Kidney (tissue), 14 donors: ENCODE data around the gene FNDC7. TPM values are rescaled to one million over a fixed set of nuclear protein-coding genes. Genes with fewer than 3 reads are reported as not detected.

Experiments used
- DNase-seq, 5 donors: peaks; one replicate each; pipeline ENCODE4 v3.0.0-alpha.2; 2013 to 2020
- FAIRE-seq: peaks from 2 replicates; lab custom pipeline; 2012; peaks lifted over from hg19 to GRCh38; lab: Jason Lieb, UNC
- H3K27ac ChIP-seq, 2 donors: one replicate each; pipeline ENCODE4 v1.7.0; 2013; ENCODE audit warnings: low read depth in 2 of 2, low read length in 2 of 2, inconsistent platforms in 1 of 2
- H3K27me3 ChIP-seq: one replicate; pipeline ENCODE4 v1.7.1; 2013; ENCODE audit warnings: low read length, inconsistent platforms; ENCODE audit not compliant: control insufficient read depth, insufficient read depth
- H3K36me3 ChIP-seq, 3 donors: one replicate each; pipeline versions ENCODE4 v1.7.0 to v1.7.1; 2013; ENCODE audit warnings: low read length in 3 of 3, control low read depth in 1 of 3, inconsistent platforms in 1 of 3; ENCODE audit not compliant: insufficient read depth in 3 of 3, control insufficient read depth in 2 of 3
- H3K4me1 ChIP-seq, 3 donors: one replicate each; pipeline versions ENCODE4 v1.7.0 to v1.7.1; 2013; ENCODE audit warnings: low read length in 3 of 3, inconsistent platforms in 1 of 3, low read depth in 1 of 3; ENCODE audit not compliant: control insufficient read depth in 2 of 3, insufficient read depth in 2 of 3
- H3K4me3 ChIP-seq, 3 donors: one replicate each; pipeline versions ENCODE4 v1.7.0 to v1.8.1; 2013; ENCODE audit warnings: low read length in 3 of 3, control low read depth in 1 of 3, inconsistent platforms in 1 of 3
- H3K9ac ChIP-seq, 3 donors: one replicate each; pipeline versions ENCODE4 v1.7.0 to v1.7.1; 2013; ENCODE audit warnings: low read length in 3 of 3, control low read depth in 1 of 3, inconsistent platforms in 1 of 3
- H3K9me3 ChIP-seq, 3 donors: one replicate each; pipeline versions ENCODE4 v1.7.0 to v1.7.1; 2013; ENCODE audit warnings: low read length in 3 of 3, control low read depth in 1 of 3, inconsistent platforms in 1 of 3; ENCODE audit not compliant: control insufficient read depth in 2 of 3, insufficient read depth in 1 of 3
- CTCF ChIP-seq: IDR thresholded peaks from 3 replicates; pipeline ENCODE4 v1.5.1; 2012; ENCODE audit warnings: mild to moderate bottlenecking, moderate library complexity, borderline replicate concordance; ENCODE audit not compliant: insufficient read depth; ENCODE audit errors: extremely low read depth
- intact Hi-C: fragments of 100-400 bp; cut with DNase I; formaldehyde crosslinking; loops from one replicate; pipeline ENCODE4 v1.11.1; 2022
- polyA plus RNA-seq: library from polyadenylated mRNA; stranded (reverse); fragments of 350-450 nt; fragmentation: Illumina TruSeq; extraction: RNeasy Lipid Tissue Mini Kit (QIAGEN cat#74804); gene quantifications from one replicate; pipeline ENCODE4 v1.2.3, GENCODE V29; 2014; ENCODE audit warnings: low read depth, low replicate concordance; ENCODE audit not compliant: insufficient read depth
- total RNA-seq: library from RNA; stranded (reverse); fragmentation: NEBNext Ultra II Directional; extraction: Animal tissue kit (Norgen Biotek cat#: 25700); gene quantifications from one replicate; pipeline ENCODE4 v1.2.1, GENCODE V29; 2021
- donor health status: control.
- donor health status: control.
- donor health status: control.
- donor health status: control.
- donor health status: control.
- donor health status: DM: yes; HTN: yes; CAD: no.
- donor health status: Normal renal cell carcinoma (clear cell type).

The FNDC7 gene
- total and polyA plus RNA-seq, 2 donors from 2014 or later, result not detected

DNA sequence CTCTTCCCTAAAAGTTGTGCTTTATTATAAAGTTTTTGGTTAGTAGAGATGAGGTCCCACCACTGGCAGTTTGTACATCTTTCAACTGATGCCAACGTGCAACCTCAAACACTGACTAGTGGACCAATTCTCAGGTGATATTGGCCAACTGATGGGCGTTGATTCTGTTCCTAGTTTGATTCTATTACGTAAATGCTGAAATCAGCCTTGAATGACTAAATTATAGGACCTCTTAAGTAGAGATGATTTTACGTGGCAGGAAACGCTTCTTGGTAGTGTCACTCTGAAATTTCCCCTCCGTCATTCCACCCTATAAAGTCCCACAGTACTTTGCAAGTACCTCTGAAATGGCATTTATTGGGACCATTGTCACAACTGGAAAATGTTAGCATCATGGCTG is 8.8 kb upstream of the FNDC7 start:
- no peaks in the 10 kb centered on the region for H3K27me3 ChIP-seq
- no peak overlapping the region for H3K27ac ChIP-seq
- TF ChIP-seq CTCF, result no peak

GRCh38 chr1:108704496-108704895 is 8.2 kb upstream of the FNDC7 start:
- FAIRE-seq (no peak), DNase-seq (no peak)
- Histone ChIP-seq H3K27me3 (no peaks in the 10 kb centered on the region), H3K9ac (no peak overlapping the region), H3K27ac (no peak overlapping the region), H3K4me1 (no peaks in the 10 kb centered on the region), H3K4me3 (no peak overlapping the region), H3K36me3 (peaks cover 2 to 18% (median 6%) of the 10 kb centered on the region in 3 donors), H3K9me3 (no peaks in the 10 kb centered on the region)
- intact Hi-C loops, result no loop called here
- no peak for TF ChIP-seq CTCF

More for the DNA sequence above, 8.8 kb upstream of the FNDC7 start:
- no peak for FAIRE-seq
- no peak overlapping the region for H3K4me3 ChIP-seq
- intact Hi-C loops, result no loop called here
- no peak overlapping the region for H3K9ac ChIP-seq
- H3K9me3 ChIP-seq, result no peaks in the 10 kb centered on the region
- peaks cover 5 to 23% (median 11%) of the 10 kb centered on the region in 3 donors for H3K36me3 ChIP-seq
- no peaks in the 10 kb centered on the region for H3K4me1 ChIP-seq
- DNase-seq, result no peak

GRCh38 chr1:108706643-108707042 is 6.1 kb upstream of the FNDC7 start:
- intact Hi-C loops, result no loop called here
- FAIRE-seq, result no peak

More at GRCh38 chr1:108706643-108707042, 6.1 kb upstream of the FNDC7 start:
- Histone ChIP-seq H3K4me1 (no peaks in the 10 kb centered on the region), H3K4me3 (no peak overlapping the region), H3K36me3 (no peaks in the 10 kb centered on the region), H3K9ac (no peak overlapping the region), H3K27me3 (no peaks in the 10 kb centered on the region), H3K27ac (no peak overlapping the region), H3K9me3 (no peaks in the 10 kb centered on the region)
- DNase-seq, result no peak
- TF ChIP-seq CTCF, result no peak
